Stimulated activated CD4-positive, alpha-beta T cell treated with anti-CD3 and anti-CD28 coated beads, Interleukin-2, amount 100 ng/mL, for 4 hours (primary cell): ENCODE data around the gene KITLG.
"Not testable (repeated sequence)": the region's sequence is repeated elsewhere in the genome, so short reads cannot be mapped to it uniquely, and the experiment has no call there.

Experiments used
- DNase-seq: peaks from one replicate; pipeline ENCODE4 v3.0.0-alpha.2; 2020; ENCODE audit warnings: low read depth

The KITLG gene

GRCh38 chr12:88576866-88577265 lies 3.4 kb downstream of the KITLG start:
- DNase-seq, result no peak

GRCh38 chr12:88575361-88575970 lies 4.8 kb downstream of the KITLG start:
- DNase-seq, result no peak

GRCh38 chr12:88574278-88574677 lies 6.0 kb downstream of the KITLG start:
- DNase-seq, result no peak

- no peak for DNase-seq
These were observed 6.7 kb downstream of the KITLG start for GRCh38 chr12:88573583-88573982.

- no peak for DNase-seq
These were observed 7.3 kb downstream of the KITLG start for GRCh38 chr12:88572781-88573549.

- no peak for DNase-seq
These were observed 8.7 kb downstream of the KITLG start for GRCh38 chr12:88571543-88571942.

- no peak for DNase-seq
These were observed 10.2 kb downstream of the KITLG start for GRCh38 chr12:88570103-88570502.

- no peak for DNase-seq
These were observed 13.8 kb downstream of the KITLG start for GRCh38 chr12:88566430-88566829.

GRCh38 chr12:88562846-88563582 lies 17.3 kb downstream of the KITLG start:
- DNase-seq, result no peak

GRCh38 chr12:88562151-88562550 lies 18.1 kb downstream of the KITLG start:
- no peak for DNase-seq

GRCh38 chr12:88559772-88560171 lies 20.5 kb downstream of the KITLG start:
- DNase-seq, result no peak

GRCh38 chr12:88559199-88559598 lies 21.1 kb downstream of the KITLG start:
- no peak for DNase-seq

- DNase-seq, result no peak
These were observed 21.9 kb downstream of the KITLG start for GRCh38 chr12:88558340-88558867.

- DNase-seq, result no peak
These were observed 24.0 kb downstream of the KITLG start for GRCh38 chr12:88556213-88556774.

- no peak for DNase-seq
These were observed 26.2 kb downstream of the KITLG start for GRCh38 chr12:88553941-88554658.

- no peak for DNase-seq
These were observed 27.6 kb downstream of the KITLG start for GRCh38 chr12:88552610-88553079.

GRCh38 chr12:88549929-88550328 lies 30.3 kb downstream of the KITLG start:
- no peak for DNase-seq

- DNase-seq, result not testable (repeated sequence)
These were observed 32.3 kb downstream of the KITLG start for GRCh38 chr12:88547949-88548348.

- no peak for DNase-seq
These were observed 33.4 kb downstream of the KITLG start for GRCh38 chr12:88546853-88547252.

GRCh38 chr12:88546226-88546625 lies 34.0 kb downstream of the KITLG start:
- no peak for DNase-seq
